ENCODE results near the gene MGARP. TPM values are rescaled to one million over a fixed set of nuclear protein-coding genes. Genes with fewer than 3 reads are reported as not detected.
"Not testable (repeated sequence)": the region's sequence is repeated elsewhere in the genome, so short reads cannot be mapped to it uniquely, and the experiment has no call there.

The MGARP gene
- total and polyA plus RNA-seq, 8 donors = 0.08 to 1.4 (median 0.31) TPM; not detected in 5

DNA sequence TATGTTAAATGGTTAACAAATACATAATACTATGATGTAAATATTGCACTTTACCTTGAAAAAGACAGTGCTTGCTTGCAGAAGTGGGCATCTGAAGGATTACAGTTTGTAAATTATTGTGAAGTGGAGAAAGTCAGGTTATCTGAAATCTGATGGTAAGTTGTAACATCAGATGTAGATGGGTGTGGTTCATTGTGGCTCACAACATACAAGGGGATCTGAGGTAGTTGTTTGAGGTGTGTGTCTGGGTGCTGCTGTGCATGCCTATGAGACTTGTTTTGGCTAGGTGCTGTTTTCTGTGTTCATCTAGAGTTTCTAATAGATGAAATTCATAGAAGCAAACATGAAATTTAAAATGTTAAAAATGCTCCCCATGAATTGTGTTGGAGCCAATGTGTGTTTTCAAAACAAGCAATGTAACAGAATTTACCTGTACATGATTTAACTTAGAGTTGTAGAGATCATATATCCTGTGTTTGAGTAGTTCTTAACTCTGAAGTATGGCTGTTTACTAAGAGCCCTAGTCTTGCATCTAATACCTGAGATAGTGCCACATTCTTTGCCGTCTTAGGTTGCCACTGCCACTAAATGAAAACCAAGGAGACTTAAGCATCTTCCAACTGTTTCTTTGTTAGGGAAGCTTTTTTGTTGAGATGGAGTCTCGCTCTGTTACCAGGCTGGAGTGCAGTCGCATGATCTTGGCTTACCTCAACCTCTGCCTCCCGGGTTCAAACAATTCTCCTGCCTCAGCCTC, 34.2 kb upstream of the MGARP start:
- TF ChIP-seq POLR2AphosphoS5 (IDR thresholded peaks at IDR 0.05) (no peak), POLR2A (IDR thresholded peaks at IDR 0.05) (no peak), EP300 (IDR thresholded peaks at IDR 0.05) (no peak)
- TF ChIP-seq, protein P1, sequence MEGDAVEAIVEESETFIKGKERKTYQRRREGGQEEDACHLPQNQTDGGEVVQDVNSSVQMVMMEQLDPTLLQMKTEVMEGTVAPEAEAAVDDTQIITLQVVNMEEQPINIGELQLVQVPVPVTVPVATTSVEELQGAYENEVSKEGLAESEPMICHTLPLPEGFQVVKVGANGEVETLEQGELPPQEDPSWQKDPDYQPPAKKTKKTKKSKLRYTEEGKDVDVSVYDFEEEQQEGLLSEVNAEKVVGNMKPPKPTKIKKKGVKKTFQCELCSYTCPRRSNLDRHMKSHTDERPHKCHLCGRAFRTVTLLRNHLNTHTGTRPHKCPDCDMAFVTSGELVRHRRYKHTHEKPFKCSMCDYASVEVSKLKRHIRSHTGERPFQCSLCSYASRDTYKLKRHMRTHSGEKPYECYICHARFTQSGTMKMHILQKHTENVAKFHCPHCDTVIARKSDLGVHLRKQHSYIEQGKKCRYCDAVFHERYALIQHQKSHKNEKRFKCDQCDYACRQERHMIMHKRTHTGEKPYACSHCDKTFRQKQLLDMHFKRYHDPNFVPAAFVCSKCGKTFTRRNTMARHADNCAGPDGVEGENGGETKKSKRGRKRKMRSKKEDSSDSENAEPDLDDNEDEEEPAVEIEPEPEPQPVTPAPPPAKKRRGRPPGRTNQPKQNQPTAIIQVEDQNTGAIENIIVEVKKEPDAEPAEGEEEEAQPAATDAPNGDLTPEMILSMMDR (IDR thresholded peaks at IDR 0.05) = no peak
- 76 to 88% (median 85%) methylated on average over 4 of the region's 4 CpGs for WGBS, 5 donors
- H3K4me1 ChIP-seq = peaks cover 11 to 74% (median 36%) of the 10 kb centered on the region in 4 donors
- no peak overlapping the region for H3K27ac ChIP-seq
- H3K9me3 ChIP-seq = no peaks in the 10 kb centered on the region
- no peak overlapping the region for H3K4me3 ChIP-seq
- no peaks in the 10 kb centered on the region for H3K36me3 ChIP-seq
- intact Hi-C loops (cut with DNase I; ENCODE audit: low total_unique reads) = no loop called here
- DNase-seq = no peak
- H3K27me3 ChIP-seq = no peaks in the 10 kb centered on the region

DNA sequence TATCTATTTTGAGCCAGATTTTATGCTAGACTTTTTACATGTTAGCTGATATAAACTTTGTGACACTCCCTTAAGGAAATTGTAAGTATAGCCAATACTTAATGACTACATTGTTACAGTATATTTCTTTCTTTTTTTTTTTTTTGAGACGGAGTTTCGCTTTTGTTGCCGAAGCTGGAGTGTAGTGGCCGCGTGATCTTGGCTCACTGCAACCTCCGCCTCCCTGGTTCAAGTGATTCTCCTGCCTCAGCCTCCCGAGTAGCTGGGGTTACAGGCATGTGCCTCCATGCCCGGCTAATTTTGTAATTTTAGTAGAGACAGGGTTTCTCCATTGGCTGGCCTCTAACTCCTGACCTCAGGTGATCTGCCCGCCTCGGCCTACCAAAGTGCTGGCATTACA, 33.4 kb upstream of the MGARP start:
- H3K27me3 ChIP-seq; H3K27ac ChIP-seq; H3K9me3 ChIP-seq; DNase-seq; intact Hi-C loops (cut with DNase I; ENCODE audit: low total_unique reads); H3K36me3 ChIP-seq; H3K4me3 ChIP-seq: not testable (repeated sequence)
- 83 to 90% (median 89%) methylated on average over 10 of the region's 10 CpGs for WGBS, 5 donors
- peaks cover 11 to 79% (median 38%) of the 10 kb centered on the region in 4 donors for H3K4me1 ChIP-seq

DNA sequence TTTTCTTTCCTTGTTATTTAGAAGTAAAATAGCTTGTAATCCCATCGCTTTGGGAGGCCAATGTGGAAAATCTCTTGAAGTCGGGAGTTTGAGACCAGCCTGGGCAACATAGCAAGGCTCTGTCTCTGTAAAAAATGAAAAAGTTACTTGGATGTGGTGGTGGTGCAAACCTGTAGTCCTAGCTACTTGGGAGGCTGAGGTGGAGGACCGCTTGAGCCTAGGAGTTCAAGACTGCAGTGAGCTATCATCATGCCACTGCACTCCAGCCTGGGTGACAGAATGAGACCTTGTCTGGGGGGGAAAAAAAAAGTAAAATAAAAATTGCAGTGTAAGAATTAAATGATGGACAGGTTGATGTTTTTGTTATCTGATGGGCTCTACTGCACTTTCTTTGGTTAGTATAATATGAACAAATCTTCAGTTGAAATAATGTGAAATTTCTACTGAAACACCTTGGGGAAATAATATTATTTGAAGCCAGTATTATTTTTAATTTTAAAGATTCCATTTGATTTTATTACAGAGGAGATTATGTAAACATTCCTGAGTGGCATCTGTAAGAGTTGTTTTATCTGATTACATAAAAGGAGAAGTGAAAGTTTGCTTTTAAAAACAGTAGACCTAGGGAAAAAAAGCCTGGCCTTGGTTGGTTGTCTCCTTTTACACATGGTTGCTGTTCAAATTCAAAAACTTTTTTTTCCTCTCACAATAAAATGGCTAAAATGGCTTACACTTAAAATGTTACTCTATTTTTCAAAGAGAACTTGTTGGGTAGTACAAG, 32.7 kb upstream of the MGARP start:
- intact Hi-C loops (cut with DNase I; ENCODE audit: low total_unique reads) = no loop called here
- 89 to 100% (median 97%) methylated on average over 3 of the region's 3 CpGs for WGBS, 5 donors
- Histone ChIP-seq H3K27ac (no peak overlapping the region), H3K9me3 (no peaks in the 10 kb centered on the region), H3K36me3 (no peaks in the 10 kb centered on the region), H3K27me3 (no peaks in the 10 kb centered on the region), H3K4me3 (no peak overlapping the region), H3K4me1 (peaks cover 11 to 85% (median 41%) of the 10 kb centered on the region in 4 donors)
- no peak for DNase-seq
- TF ChIP-seq EP300 (IDR thresholded peaks at IDR 0.05) (no peak), POLR2AphosphoS5 (IDR thresholded peaks at IDR 0.05) (no peak), POLR2A (IDR thresholded peaks at IDR 0.05) (no peak)
- TF ChIP-seq, protein P1 (IDR thresholded peaks at IDR 0.05) = no peak

DNA sequence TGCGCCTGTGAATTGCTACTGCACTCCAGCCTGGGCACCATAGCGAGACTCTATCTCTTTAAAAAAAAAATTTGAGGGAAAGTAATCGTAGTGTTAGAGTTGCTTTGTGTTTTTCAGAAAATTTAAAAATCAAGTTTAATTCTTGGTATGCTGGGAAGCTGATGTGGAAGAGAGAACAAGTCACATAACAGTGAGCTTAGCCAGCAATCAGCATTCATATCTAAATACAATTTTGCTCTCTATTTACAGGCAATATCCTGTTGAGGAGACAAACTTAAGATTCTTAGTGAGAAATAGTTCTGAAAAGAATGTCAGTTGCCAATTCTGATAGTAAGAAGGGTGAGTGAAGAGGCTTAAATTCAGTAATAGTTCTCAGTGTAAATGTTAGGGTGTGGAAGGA, 31.9 kb upstream of the MGARP start:
- TF ChIP-seq, protein P1 (IDR thresholded peaks at IDR 0.05) = no peak
- no peak for TF ChIP-seq EP300 (IDR thresholded peaks at IDR 0.05)
- TF ChIP-seq POLR2AphosphoS5 (IDR thresholded peaks at IDR 0.05) = no peak
- TF ChIP-seq POLR2A (IDR thresholded peaks at IDR 0.05) = no peak
- Histone ChIP-seq H3K4me1 (peaks cover 11 to 85% (median 49%) of the 10 kb centered on the region in 4 donors), H3K27ac (no peak overlapping the region)

More for the DNA sequence above, 31.9 kb upstream of the MGARP start:
- 66 to 78% (median 70%) methylated on average over 3 of the region's 3 CpGs for WGBS, 5 donors
- Histone ChIP-seq H3K4me3 (no peak overlapping the region), H3K9me3 (no peaks in the 10 kb centered on the region), H3K36me3 (no peaks in the 10 kb centered on the region), H3K27me3 (no peaks in the 10 kb centered on the region)
- intact Hi-C loops (cut with DNase I; ENCODE audit: low total_unique reads) = no loop called here
- no peak for DNase-seq
